ENCODE measurements around the gene FHAD1.

- TF ChIP-seq, protein P1, sequence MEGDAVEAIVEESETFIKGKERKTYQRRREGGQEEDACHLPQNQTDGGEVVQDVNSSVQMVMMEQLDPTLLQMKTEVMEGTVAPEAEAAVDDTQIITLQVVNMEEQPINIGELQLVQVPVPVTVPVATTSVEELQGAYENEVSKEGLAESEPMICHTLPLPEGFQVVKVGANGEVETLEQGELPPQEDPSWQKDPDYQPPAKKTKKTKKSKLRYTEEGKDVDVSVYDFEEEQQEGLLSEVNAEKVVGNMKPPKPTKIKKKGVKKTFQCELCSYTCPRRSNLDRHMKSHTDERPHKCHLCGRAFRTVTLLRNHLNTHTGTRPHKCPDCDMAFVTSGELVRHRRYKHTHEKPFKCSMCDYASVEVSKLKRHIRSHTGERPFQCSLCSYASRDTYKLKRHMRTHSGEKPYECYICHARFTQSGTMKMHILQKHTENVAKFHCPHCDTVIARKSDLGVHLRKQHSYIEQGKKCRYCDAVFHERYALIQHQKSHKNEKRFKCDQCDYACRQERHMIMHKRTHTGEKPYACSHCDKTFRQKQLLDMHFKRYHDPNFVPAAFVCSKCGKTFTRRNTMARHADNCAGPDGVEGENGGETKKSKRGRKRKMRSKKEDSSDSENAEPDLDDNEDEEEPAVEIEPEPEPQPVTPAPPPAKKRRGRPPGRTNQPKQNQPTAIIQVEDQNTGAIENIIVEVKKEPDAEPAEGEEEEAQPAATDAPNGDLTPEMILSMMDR (IDR thresholded peaks at IDR 0.05; ENCODE audit: low read depth, low read length, missing input control) = no peak
- no peak for TF ChIP-seq GABPA (IDR thresholded peaks at IDR 0.05 in 1 of 2, conservative IDR thresholded peaks at IDR 0.05 in 1 of 2)
- TF ChIP-seq YY1 (IDR thresholded peaks at IDR 0.05) = no peak
- TF ChIP-seq HNF4A (conservative IDR thresholded peaks at IDR 0.05) = no peak
- TF ChIP-seq, protein P2, sequence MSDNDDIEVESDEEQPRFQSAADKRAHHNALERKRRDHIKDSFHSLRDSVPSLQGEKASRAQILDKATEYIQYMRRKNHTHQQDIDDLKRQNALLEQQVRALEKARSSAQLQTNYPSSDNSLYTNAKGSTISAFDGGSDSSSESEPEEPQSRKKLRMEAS (IDR thresholded peaks at IDR 0.05) = no peak
These were observed 52.8 kb downstream of the FHAD1 start for GRCh38 chr1:15299806-15300205.

Measured in liver (tissue), 3 donors.